ENCODE data around the gene EHBP1.

DNA sequence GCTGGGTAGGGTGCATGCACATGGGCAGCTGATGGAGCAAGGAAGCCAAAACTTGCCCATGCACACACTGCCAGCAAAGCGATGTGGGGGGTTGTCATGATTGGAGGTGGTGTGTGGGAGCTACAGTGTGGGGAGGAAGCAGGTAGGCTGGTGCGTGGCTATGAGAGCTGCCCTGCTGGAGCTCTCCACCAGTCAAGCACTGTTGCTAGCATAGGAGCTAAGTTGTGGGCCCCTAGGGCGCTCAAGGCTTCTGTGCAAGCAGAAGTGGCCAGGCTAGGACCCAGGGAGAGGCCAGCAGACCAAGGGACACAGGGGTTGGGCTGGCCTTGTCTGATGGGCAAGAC is 20.2 kb downstream of the EHBP1 start:
- TF ChIP-seq, protein P1, sequence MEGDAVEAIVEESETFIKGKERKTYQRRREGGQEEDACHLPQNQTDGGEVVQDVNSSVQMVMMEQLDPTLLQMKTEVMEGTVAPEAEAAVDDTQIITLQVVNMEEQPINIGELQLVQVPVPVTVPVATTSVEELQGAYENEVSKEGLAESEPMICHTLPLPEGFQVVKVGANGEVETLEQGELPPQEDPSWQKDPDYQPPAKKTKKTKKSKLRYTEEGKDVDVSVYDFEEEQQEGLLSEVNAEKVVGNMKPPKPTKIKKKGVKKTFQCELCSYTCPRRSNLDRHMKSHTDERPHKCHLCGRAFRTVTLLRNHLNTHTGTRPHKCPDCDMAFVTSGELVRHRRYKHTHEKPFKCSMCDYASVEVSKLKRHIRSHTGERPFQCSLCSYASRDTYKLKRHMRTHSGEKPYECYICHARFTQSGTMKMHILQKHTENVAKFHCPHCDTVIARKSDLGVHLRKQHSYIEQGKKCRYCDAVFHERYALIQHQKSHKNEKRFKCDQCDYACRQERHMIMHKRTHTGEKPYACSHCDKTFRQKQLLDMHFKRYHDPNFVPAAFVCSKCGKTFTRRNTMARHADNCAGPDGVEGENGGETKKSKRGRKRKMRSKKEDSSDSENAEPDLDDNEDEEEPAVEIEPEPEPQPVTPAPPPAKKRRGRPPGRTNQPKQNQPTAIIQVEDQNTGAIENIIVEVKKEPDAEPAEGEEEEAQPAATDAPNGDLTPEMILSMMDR (IDR thresholded peaks at IDR 0.05; ENCODE audit: low read depth, low read length, poor library complexity, severe bottlenecking) = no peak
- no peak for TF ChIP-seq EZH2phosphoT487 (IDR thresholded peaks at IDR 0.05; ENCODE audit: borderline replicate concordance, low read length)
